Hepatocyte (in vitro differentiated cells): Measurements from ENCODE around the gene KRT71.

ENCODE experiments used
- CTCF ChIP-seq: fragments of 200-600 bp; sonication (generic); IDR thresholded peaks from 2 replicates; pipeline ENCODE4 v1.5.1; 2016; ENCODE audit warnings: antibody characterized with exemption, mild to moderate bottlenecking; ENCODE audit not compliant: poor library complexity
- EZH2 ChIP-seq: fragments of 200-600 bp; sonication (generic); IDR thresholded peaks from 2 replicates; pipeline ENCODE4 v1.6.1; 2016; ENCODE audit warnings: antibody characterized with exemption, mild to moderate bottlenecking, borderline replicate concordance
- EZH2phosphoT487 ChIP-seq: fragments of 200-600 bp; sonication (generic); IDR thresholded peaks from one replicate; pipeline ENCODE4 v1.6.1; 2018; ENCODE audit warnings: antibody characterized with exemption, mild to moderate bottlenecking, low read depth, moderate library complexity; ENCODE audit not compliant: unreplicated experiment, severe bottlenecking

- no peak for TF ChIP-seq CTCF
- TF ChIP-seq EZH2, result no peak
- TF ChIP-seq EZH2phosphoT487, result no peak
These were observed 22.6 kb downstream of the KRT71 start for GRCh38 chr12:52530366-52530765.
